Measurements from ENCODE around the gene PPFIBP2.

Gene PPFIBP2

DNA sequence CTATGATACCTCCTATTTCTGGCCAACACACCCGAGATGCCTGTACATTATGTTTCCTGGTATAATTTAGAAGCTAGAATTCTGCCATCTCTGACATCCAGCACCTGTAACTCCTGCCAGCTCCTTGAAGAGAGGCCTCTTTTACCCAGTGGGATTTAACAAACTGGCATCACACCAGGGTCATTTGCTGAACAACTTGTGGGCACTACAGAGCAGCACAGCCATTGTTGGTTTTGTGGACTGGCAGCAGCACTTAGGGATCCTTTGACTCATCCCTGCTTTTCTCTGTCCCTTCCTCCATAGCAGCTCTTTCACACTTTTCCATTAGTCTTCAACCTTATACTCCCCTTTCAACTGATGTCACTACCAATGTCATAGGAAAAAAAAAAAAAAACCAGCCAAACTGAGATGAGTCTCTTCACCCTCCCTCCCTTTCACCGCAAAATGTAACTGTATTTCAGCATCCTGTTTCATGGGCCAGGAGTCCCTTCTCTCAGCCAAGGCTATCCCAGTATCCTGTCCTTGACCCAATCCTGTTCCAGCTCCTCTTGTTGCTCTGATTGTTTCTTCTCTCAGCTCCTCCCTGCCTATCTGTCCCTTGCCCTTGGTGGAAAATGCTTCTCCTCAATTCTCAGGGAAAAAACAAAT, 68.7 kb downstream of the PPFIBP2 start:
- H3K36me3 ChIP-seq (ENCODE audit: control insufficient read depth, insufficient read depth, low read length) = no peaks in the 10 kb centered on the region
- no peak overlapping the region for H3K27ac ChIP-seq (ENCODE audit: insufficient read depth, low read length, poor library complexity, severe bottlenecking)
- no peak overlapping the region for H3K4me3 ChIP-seq (ENCODE audit: insufficient read depth, low read depth, low read length, poor library complexity, severe bottlenecking)
- no peak for DNase-seq
- no peaks in the 10 kb centered on the region for H3K9me3 ChIP-seq (ENCODE audit: control insufficient read depth, low read length)
- no peaks in the 10 kb centered on the region for H3K27me3 ChIP-seq (replicated peaks; ENCODE audit: control insufficient read depth, insufficient read depth, low read length, poor library complexity, severe bottlenecking)
- peaks cover 2% of the 10 kb centered on the region for H3K4me1 ChIP-seq (ENCODE audit: control insufficient read depth, insufficient read depth, low read length, poor library complexity, severe bottlenecking)

DNA sequence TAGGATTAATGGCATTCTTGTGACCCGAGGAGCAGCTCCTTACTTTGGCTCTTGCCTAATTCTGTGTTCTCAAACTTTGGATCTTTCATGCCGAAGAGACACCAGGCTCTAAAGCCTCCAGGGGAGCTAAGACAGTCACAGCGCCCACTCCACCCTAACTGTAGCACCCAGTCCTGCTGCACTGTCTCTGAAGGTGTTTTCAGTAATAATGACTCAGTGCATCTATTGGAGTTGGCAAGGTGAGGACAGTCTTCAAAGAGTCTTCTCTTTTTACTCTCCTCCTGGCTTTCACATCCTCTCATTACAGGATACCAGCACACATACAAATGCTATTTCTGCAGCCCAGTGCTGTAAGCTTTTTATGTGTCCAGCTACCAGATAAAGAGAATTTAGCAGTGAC, 69.4 kb downstream of the PPFIBP2 start:
- H3K36me3 ChIP-seq (ENCODE audit: control insufficient read depth, insufficient read depth, low read length) = no peaks in the 10 kb centered on the region
- no peak for DNase-seq
- H3K4me3 ChIP-seq (ENCODE audit: insufficient read depth, low read depth, low read length, poor library complexity, severe bottlenecking) = no peak overlapping the region
- H3K27me3 ChIP-seq (replicated peaks; ENCODE audit: control insufficient read depth, insufficient read depth, low read length, poor library complexity, severe bottlenecking) = no peaks in the 10 kb centered on the region
- H3K9me3 ChIP-seq (ENCODE audit: control insufficient read depth, low read length) = no peaks in the 10 kb centered on the region
- H3K27ac ChIP-seq (ENCODE audit: insufficient read depth, low read length, poor library complexity, severe bottlenecking) = no peak overlapping the region
- no peaks in the 10 kb centered on the region for H3K4me1 ChIP-seq (ENCODE audit: control insufficient read depth, insufficient read depth, low read length, poor library complexity, severe bottlenecking)

DNA sequence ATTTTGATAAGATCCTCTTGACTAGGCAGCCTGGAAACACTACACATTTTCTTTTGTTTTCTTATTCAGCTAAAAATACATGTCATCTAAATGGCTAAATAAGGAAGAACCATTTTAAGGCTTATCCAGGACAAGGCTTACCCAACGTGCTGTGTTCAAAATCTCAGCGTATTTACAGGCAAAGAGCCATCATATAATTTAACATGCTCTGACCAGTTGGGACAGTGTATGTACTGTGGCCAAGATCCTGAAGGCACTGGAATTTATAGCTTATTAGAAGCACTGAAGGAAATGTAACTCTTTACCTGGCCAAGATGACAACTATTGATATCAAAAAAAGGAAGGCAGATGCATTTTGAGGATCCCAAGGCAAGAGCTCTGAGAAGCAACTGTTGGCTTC, 71.1 kb downstream of the PPFIBP2 start:
- DNase-seq = no peak
- Histone ChIP-seq H3K9me3 (ENCODE audit: control insufficient read depth, low read length) (no peaks in the 10 kb centered on the region), H3K4me1 (ENCODE audit: control insufficient read depth, insufficient read depth, low read length, poor library complexity, severe bottlenecking) (no peaks in the 10 kb centered on the region), H3K4me3 (ENCODE audit: insufficient read depth, low read depth, low read length, poor library complexity, severe bottlenecking) (no peak overlapping the region), H3K36me3 (ENCODE audit: control insufficient read depth, insufficient read depth, low read length) (no peaks in the 10 kb centered on the region), H3K27me3 (replicated peaks; ENCODE audit: control insufficient read depth, insufficient read depth, low read length, poor library complexity, severe bottlenecking) (no peaks in the 10 kb centered on the region), H3K27ac (ENCODE audit: insufficient read depth, low read length, poor library complexity, severe bottlenecking) (no peak overlapping the region)

DNA sequence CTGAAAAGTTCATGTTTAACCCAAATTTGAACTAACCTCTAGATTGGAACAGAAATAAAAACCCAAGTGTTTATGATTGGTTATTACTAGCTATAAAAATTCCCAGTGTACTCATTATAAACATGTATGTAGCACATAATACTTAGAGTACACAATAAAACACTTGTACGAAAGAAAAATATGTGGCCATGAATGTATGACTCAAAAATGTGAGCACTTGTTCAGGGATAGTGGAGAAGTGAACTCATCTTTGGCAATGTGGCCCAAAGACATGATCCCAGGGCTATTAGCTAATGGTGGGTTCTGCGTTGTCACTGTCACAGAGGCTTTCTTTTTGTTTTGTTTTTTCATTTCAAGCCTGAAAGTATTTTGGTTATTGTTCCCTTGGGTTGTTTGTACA, 72.0 kb downstream of the PPFIBP2 start:
- no peak for DNase-seq
- H3K27me3 ChIP-seq (replicated peaks; ENCODE audit: control insufficient read depth, insufficient read depth, low read length, poor library complexity, severe bottlenecking) = no peaks in the 10 kb centered on the region
- H3K36me3 ChIP-seq (ENCODE audit: control insufficient read depth, insufficient read depth, low read length) = no peaks in the 10 kb centered on the region
- no peak overlapping the region for H3K27ac ChIP-seq (ENCODE audit: insufficient read depth, low read length, poor library complexity, severe bottlenecking)
- H3K9me3 ChIP-seq (ENCODE audit: control insufficient read depth, low read length) = no peaks in the 10 kb centered on the region
- H3K4me3 ChIP-seq (ENCODE audit: insufficient read depth, low read depth, low read length, poor library complexity, severe bottlenecking) = no peak overlapping the region
- H3K4me1 ChIP-seq (ENCODE audit: control insufficient read depth, insufficient read depth, low read length, poor library complexity, severe bottlenecking) = no peaks in the 10 kb centered on the region

DNA sequence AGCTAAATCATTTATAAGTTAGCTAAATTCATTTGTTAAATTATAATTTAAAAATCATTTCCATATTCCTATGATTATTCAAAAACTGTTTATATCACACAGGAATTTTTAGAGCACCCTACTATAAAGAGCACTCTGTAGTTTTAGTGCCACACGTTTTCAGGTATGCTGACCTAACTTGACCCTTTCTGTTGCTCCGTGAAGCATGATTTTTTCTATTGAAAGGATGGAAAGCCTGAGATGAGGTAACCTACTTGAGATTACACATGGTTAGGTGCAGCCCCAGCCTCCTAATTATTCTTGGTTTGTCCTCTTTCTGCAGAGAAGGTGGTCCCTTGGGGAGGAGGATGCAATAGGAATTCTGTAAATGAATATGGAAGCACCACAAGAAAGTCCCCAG, 72.6 kb downstream of the PPFIBP2 start:
- DNase-seq = no peak

DNA sequence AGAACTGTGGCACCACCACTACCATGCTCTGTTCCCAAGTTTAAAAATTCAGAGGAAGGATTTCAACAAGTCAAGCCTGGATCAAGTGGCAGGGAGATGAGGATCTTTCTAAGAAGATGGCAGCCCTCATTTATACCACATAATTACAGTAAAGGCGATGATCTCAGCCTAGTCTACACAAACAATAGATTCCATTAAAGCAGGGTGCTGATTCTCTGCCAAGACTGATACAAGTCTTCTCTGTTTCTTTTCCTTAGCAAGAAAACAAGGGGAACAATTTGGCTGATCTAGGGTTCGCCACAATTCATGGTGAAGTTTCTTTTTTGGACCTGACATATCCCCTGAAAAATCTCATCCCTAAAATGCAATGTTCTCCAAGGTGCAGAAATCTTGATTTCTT, 73.9 kb downstream of the PPFIBP2 start:
- H3K36me3 ChIP-seq (ENCODE audit: control insufficient read depth, insufficient read depth, low read length) = no peaks in the 10 kb centered on the region
- no peaks in the 10 kb centered on the region for H3K4me1 ChIP-seq (ENCODE audit: control insufficient read depth, insufficient read depth, low read length, poor library complexity, severe bottlenecking)
- H3K27ac ChIP-seq (ENCODE audit: insufficient read depth, low read length, poor library complexity, severe bottlenecking) = no peak overlapping the region
- H3K4me3 ChIP-seq (ENCODE audit: insufficient read depth, low read depth, low read length, poor library complexity, severe bottlenecking) = no peak overlapping the region
- no peak for DNase-seq
- H3K9me3 ChIP-seq (ENCODE audit: control insufficient read depth, low read length) = no peaks in the 10 kb centered on the region
- no peaks in the 10 kb centered on the region for H3K27me3 ChIP-seq (replicated peaks; ENCODE audit: control insufficient read depth, insufficient read depth, low read length, poor library complexity, severe bottlenecking)

More for the DNA sequence above, 72.6 kb downstream of the PPFIBP2 start:
- no peaks in the 10 kb centered on the region for H3K27me3 ChIP-seq (replicated peaks; ENCODE audit: control insufficient read depth, insufficient read depth, low read length, poor library complexity, severe bottlenecking)
- H3K27ac ChIP-seq (ENCODE audit: insufficient read depth, low read length, poor library complexity, severe bottlenecking) = no peak overlapping the region
- no peaks in the 10 kb centered on the region for H3K4me1 ChIP-seq (ENCODE audit: control insufficient read depth, insufficient read depth, low read length, poor library complexity, severe bottlenecking)
- H3K4me3 ChIP-seq (ENCODE audit: insufficient read depth, low read depth, low read length, poor library complexity, severe bottlenecking) = no peak overlapping the region
- no peaks in the 10 kb centered on the region for H3K9me3 ChIP-seq (ENCODE audit: control insufficient read depth, low read length)
- no peaks in the 10 kb centered on the region for H3K36me3 ChIP-seq (ENCODE audit: control insufficient read depth, insufficient read depth, low read length)

DNA sequence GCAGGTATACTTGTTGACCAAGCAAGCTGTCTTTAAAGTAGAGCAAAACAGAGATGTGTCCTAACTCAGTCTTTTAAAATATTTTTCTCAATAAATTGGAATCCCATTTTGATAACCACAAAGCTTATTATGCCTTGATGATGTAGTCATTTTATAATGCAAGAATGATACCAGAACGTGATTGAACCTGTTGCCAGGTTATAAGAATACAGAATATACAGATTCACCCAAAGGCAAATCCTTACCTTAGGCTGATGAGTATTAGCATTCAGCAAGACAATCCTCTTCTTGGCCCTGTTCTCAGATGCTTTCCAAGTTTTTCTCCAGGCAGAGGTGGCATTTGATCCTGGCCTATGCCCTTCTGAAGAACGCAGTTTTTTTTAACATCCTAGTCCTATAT, 76.1 kb downstream of the PPFIBP2 start:
- no peaks in the 10 kb centered on the region for H3K4me1 ChIP-seq (ENCODE audit: control insufficient read depth, insufficient read depth, low read length, poor library complexity, severe bottlenecking)
- no peak overlapping the region for H3K4me3 ChIP-seq (ENCODE audit: insufficient read depth, low read depth, low read length, poor library complexity, severe bottlenecking)
- no peaks in the 10 kb centered on the region for H3K36me3 ChIP-seq (ENCODE audit: control insufficient read depth, insufficient read depth, low read length)
- no peak overlapping the region for H3K27ac ChIP-seq (ENCODE audit: insufficient read depth, low read length, poor library complexity, severe bottlenecking)
- no peak for DNase-seq
- no peaks in the 10 kb centered on the region for H3K27me3 ChIP-seq (replicated peaks; ENCODE audit: control insufficient read depth, insufficient read depth, low read length, poor library complexity, severe bottlenecking)
- no peaks in the 10 kb centered on the region for H3K9me3 ChIP-seq (ENCODE audit: control insufficient read depth, low read length)

DNA sequence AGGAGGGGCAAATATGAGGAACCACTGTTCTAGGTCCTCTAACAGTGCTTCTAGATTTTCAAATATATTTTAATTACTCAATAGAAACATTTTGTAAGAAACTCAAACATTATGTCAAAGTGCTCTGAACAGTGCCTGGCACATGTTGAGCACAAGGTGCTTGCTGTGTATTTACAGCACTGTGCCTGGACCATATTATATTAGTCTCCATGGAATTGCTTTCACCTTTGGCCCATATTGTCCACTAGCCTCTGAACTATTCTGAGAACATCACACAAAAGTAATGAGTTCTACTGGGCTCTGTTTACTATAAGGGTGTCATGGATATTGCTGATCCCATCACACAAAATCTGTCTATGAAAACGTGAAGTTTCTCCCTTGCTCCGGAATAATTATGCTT, 76.7 kb downstream of the PPFIBP2 start:
- no peaks in the 10 kb centered on the region for H3K27me3 ChIP-seq (replicated peaks; ENCODE audit: control insufficient read depth, insufficient read depth, low read length, poor library complexity, severe bottlenecking)
- DNase-seq = no peak
- no peaks in the 10 kb centered on the region for H3K36me3 ChIP-seq (ENCODE audit: control insufficient read depth, insufficient read depth, low read length)
- no peak overlapping the region for H3K27ac ChIP-seq (ENCODE audit: insufficient read depth, low read length, poor library complexity, severe bottlenecking)
- no peaks in the 10 kb centered on the region for H3K9me3 ChIP-seq (ENCODE audit: control insufficient read depth, low read length)
- H3K4me1 ChIP-seq (ENCODE audit: control insufficient read depth, insufficient read depth, low read length, poor library complexity, severe bottlenecking) = no peaks in the 10 kb centered on the region
- no peak overlapping the region for H3K4me3 ChIP-seq (ENCODE audit: insufficient read depth, low read depth, low read length, poor library complexity, severe bottlenecking)

DNA sequence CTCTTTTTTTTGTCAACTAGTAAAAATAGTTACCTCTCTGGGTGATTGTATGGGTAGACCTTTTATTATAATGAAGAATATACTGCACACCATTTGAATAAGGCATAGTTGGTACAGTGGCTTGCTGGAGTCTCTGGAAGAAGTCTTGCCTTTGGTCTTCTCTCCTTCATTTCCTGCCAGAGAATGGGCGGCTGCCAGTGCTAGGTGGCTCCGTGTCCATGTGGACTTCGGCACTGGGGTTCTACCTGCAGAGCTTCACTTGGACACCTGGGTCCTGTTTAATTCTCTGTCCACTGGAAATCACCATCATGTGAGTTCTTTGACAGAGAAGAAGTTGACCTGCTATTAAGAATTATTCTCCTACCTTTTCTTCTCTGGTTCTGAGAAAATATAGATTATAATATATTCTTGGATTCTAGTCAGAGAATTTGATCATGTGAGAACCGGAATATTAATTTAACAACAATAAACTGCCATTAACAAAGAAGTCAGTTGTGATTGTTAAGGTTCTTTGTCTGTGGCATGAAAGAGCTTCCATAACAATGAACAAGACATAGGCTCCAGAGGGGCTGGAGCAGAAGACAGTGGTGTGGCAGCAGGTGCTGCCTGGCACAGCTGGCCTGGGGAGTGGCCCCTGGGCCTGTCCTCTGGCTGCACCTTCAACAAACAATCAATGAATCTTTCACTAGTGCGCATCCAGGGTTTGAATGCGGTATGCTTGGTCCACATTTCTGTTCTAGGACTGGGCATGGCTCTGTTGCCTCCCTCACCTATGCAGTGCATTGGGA, 77.5 kb downstream of the PPFIBP2 start:
- no peaks in the 10 kb centered on the region for H3K9me3 ChIP-seq (ENCODE audit: control insufficient read depth, low read length)
- H3K27me3 ChIP-seq (replicated peaks; ENCODE audit: control insufficient read depth, insufficient read depth, low read length, poor library complexity, severe bottlenecking) = no peaks in the 10 kb centered on the region
- H3K27ac ChIP-seq (ENCODE audit: insufficient read depth, low read length, poor library complexity, severe bottlenecking) = no peak overlapping the region
- H3K36me3 ChIP-seq (ENCODE audit: control insufficient read depth, insufficient read depth, low read length) = no peaks in the 10 kb centered on the region
- H3K4me3 ChIP-seq (ENCODE audit: insufficient read depth, low read depth, low read length, poor library complexity, severe bottlenecking) = no peak overlapping the region
- H3K4me1 ChIP-seq (ENCODE audit: control insufficient read depth, insufficient read depth, low read length, poor library complexity, severe bottlenecking) = no peaks in the 10 kb centered on the region
- no peak for DNase-seq

DNA sequence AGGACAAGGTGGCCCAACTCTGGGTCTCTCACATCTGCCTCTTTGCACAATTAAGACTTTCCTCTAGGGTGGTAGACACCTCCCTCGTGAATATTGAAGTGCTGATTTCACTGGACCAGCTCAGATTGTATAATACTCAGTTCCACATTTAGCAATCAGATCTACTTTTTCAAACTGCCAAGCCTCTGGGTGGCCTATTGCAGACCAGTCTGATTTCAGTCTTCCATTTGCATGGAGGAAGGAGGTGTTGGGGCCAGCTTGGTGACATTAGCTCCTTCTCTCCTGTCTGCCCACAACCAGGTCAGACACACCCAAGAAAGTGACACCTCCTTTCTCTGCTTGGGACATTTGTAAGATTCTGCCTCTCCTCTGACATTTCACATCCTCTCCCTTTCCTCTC, 78.2 kb downstream of the PPFIBP2 start:
- no peak overlapping the region for H3K27ac ChIP-seq (ENCODE audit: insufficient read depth, low read length, poor library complexity, severe bottlenecking)

More for the DNA sequence above, 78.2 kb downstream of the PPFIBP2 start:
- H3K36me3 ChIP-seq (ENCODE audit: control insufficient read depth, insufficient read depth, low read length) = no peaks in the 10 kb centered on the region
- no peaks in the 10 kb centered on the region for H3K4me1 ChIP-seq (ENCODE audit: control insufficient read depth, insufficient read depth, low read length, poor library complexity, severe bottlenecking)
- H3K27me3 ChIP-seq (replicated peaks; ENCODE audit: control insufficient read depth, insufficient read depth, low read length, poor library complexity, severe bottlenecking) = no peaks in the 10 kb centered on the region
- H3K4me3 ChIP-seq (ENCODE audit: insufficient read depth, low read depth, low read length, poor library complexity, severe bottlenecking) = no peak overlapping the region
- H3K9me3 ChIP-seq (ENCODE audit: control insufficient read depth, low read length) = no peaks in the 10 kb centered on the region
- no peak for DNase-seq

Measured in effector memory CD4-positive, alpha-beta T cell (primary cell).